NCI-H2081 treated with DMSO at 0.1 percent for 48 hours (cell line): ENCODE data around the gene SLC43A2.

ENCODE experiments used
- DNase-seq: peaks from one replicate; lab custom pipeline; 2025; lab: John Stamatoyannopoulos, UW

SLC43A2 gene

GRCh38 chr17:1623057-1623630 lies 5.5 kb downstream of the SLC43A2 start:
- no peak for DNase-seq

GRCh38 chr17:1621273-1621954 lies 7.2 kb downstream of the SLC43A2 start:
- no peak for DNase-seq

DNA sequence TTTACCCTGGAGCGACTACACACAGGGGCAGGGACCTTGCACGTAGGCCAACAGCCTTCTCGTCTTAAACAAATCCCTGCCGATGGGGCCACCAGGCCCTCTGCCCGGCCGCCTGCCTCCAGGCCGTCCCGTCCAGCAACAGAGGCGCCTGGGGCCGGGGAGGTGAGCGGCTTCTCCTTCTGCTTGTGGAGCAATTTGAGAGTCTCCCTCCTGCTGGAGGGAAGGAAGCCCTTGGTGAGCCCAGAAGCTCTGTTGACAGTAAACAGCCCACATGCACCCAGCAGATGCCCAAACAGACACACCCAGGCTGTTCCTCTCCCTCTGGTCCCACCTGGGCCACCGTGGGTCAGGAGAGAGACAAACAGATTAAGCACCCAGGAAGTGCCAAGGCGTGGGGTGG lies 8.1 kb downstream of the SLC43A2 start:
- no peak for DNase-seq

DNA sequence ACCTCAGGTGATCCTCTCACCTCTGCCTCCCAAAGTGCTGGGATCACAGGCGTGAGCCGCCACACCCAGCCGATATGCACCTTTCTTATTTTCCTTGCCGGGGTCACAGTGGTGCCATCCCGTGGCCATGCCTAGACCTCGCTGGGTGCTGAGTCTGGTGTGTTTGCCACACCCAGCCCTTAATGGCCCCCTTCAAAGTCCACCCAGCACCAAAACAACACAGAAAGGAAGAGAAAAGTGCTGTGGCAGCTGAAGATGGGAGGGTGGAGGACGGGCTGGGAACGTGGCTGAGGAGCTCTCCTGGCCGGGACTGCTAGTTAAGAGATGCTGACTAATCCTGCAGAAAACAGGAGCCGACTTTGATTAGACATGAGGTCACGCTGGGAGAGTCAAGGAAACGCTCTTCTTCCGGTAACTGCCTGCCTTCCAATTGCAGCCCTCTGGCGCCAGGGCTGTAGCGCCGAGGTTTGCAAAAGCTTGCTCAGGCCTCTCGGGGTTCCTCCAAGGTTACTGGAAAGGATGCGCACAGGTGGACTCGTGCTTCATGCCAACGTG lies 10.9 kb downstream of the SLC43A2 start:
- no peak for DNase-seq

DNA sequence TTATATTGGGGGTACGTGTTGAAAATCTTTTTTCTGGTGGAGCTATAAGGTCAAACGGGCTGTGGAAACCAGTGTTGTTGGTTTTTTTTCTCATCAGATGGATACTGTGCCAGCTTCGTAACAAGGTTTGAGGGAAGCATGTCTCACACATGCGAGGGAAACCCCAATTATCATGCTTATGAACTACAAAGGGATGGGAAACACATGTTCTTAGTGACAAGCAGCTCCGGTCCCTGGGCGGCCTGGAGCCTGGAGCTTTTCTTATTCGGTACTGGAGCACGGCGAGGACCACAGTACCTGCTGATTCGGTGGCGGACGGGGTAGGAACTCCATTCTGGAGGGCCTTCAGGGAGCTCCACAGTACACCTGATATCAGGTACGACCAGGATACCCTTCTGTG lies 12.5 kb downstream of the SLC43A2 start:
- no peak for DNase-seq

GRCh38 chr17:1612400-1612799 lies 16.2 kb downstream of the SLC43A2 start:
- DNase-seq: no peak

DNA sequence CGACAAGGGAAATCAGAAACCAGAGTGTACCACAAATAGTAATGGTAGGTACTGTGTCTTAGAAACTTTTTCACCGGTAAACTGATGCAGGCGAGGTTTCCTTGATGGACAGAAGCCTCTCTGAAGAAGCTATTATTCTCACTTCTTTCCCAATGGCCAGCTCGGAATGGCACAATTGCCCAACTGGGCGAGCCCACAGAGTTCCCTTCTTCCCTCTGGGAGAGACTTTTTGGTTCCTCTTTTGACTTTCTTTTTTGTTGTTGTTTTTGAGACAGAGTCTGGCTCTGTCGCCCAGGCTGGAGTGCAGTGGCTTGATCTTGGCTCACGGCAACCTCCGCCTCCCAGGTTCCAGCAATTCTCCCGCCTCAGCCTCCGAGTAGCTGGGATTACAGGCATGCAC lies 16.9 kb downstream of the SLC43A2 start:
- no peak for DNase-seq

DNA sequence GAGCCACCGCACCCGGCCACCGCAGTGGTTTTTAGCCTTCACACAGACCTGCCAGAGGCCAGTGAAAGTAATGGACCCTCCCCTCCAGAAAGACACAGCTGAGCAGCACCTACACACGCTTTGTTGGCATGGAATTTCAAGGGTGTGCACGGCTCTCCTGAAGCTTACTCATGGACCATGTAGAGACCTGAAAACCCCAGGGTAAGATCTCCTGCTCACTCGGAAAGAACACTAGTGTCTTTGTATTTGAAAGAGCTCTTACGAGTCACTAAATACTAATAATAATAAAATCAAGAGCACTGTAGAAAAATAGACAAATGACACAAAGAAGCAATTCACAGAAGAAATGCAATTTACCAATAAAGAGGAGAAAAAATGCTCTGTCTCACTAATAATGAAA lies 20.0 kb downstream of the SLC43A2 start:
- DNase-seq: no peak

GRCh38 chr17:1607971-1608320 lies 20.7 kb downstream of the SLC43A2 start:
- no peak for DNase-seq

- DNase-seq: no peak
These were observed 22.2 kb downstream of the SLC43A2 start for GRCh38 chr17:1606352-1606985.

DNA sequence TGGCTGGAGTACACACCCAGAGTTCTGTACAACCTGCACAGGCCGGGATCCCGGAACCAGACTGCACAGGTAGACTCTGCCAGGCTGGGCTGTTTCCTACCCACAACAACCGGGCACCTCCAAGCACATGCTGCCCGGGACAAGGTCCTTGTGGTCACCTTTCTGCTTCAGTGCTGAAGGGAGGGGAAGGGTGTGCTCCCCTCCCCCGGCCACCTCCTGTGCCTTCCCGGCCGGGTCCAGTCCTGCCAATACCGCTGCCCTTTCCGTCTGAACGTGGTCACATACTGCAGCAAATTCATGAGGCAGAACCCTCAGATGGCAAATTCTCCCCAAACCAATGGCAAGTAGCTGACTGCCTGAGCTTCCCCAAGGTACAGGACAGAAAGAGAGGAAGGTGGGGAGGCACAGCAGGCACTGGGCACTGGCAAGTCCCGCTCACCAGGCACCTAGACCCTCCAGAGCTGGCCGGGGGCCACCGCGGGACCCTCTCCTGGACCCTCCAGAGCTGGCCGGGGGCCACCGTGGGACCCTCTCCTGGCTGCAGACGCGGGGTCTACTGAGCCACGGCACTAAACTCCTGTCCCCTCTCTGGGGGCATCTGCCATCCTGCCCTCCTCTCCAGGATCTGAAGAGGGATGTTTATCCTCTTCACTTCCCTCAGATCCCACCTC lies 22.8 kb downstream of the SLC43A2 start:
- DNase-seq: no peak

GRCh38 chr17:1604831-1605528 lies 23.7 kb downstream of the SLC43A2 start:
- DNase-seq: no peak

DNA sequence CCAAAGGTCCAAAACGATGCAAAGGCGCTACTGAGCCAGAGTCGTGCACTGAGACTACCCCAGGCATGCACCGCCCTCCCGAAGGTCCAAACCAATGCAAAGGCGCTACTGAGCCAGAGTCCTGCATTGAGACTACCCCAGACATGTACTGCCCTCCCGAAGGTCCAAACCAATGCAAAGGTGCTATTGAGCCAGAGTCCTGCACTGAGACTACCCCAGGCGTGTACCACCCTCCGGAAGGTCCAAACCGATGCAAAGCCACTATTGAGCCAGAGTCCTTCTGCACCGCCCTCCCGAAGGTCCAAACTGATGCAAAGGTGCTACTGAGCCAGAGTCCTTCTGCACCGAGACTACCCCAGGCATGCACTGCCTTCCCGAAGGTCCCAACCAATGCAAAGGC lies 27.1 kb downstream of the SLC43A2 start:
- DNase-seq: no peak

GRCh38 chr17:1598399-1599095 lies 30.1 kb downstream of the SLC43A2 start:
- no peak for DNase-seq

DNA sequence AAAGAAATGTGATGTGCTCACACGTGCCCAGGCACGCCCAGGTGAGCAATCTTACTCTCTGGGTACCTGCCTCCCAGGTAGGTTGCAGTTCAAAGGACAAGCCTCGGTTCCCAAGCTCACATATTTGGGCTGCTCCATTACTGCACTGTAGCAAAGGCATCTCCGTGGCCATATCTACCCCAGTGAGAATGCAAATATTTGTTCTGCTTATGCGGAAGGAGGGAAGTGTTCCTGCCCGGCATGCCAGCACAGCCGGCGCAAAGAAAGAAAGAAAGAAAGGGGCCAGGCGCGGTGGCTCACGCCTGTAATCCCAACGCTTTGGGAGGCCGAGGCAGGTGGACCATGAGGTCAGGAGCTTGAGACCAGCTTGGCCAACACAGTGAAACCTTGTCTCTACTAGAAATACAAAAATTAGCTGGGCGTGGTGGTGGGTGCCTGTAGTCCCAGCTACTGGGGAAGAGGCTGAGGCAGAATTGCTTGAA lies 30.7 kb downstream of the SLC43A2 start:
- no peak for DNase-seq

GRCh38 chr17:1593630-1593931 lies 35.1 kb downstream of the SLC43A2 start:
- no peak for DNase-seq

DNA sequence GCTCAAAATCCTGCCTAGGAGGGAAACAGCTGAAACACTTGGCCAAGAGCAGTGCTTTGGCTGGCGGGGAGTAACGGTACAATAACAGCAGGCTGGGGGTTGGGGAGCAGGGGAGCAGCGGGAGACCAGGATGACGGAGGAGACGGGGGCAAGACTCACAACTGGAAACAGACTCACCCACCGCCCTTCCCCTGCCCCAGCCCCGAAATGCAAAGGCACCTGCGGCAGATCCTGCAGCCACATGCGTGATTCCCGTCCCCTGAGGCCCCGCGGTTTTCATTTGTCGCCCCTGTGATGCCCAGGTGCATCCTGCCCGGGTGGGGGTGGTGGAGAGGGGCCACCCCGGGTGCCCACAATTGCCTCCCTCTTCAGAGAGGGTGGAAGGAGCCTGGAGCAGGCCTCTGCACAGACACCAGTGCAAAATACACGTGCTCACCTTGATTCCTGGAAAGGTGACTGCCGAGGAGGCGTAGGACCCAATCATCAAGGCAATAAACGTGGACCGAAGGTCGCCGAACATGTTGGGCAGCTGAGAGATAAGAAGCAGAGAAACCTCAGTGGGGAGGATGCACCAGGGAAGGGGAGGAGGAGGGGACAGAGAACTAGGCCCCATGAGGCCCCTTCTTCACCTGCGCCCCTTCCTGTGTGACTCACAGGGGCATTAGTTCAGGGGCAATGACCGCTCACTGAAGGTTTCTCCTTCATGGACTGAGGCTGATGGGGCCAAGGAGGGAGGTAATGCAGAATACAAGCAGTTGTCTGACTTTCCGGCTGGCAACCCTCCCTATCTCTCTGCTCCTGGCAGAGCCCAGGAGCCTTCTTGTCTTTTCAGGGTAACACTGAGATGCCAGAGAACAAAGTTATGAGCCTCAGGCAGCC lies 35.6 kb downstream of the SLC43A2 start:
- DNase-seq: no peak

DNA sequence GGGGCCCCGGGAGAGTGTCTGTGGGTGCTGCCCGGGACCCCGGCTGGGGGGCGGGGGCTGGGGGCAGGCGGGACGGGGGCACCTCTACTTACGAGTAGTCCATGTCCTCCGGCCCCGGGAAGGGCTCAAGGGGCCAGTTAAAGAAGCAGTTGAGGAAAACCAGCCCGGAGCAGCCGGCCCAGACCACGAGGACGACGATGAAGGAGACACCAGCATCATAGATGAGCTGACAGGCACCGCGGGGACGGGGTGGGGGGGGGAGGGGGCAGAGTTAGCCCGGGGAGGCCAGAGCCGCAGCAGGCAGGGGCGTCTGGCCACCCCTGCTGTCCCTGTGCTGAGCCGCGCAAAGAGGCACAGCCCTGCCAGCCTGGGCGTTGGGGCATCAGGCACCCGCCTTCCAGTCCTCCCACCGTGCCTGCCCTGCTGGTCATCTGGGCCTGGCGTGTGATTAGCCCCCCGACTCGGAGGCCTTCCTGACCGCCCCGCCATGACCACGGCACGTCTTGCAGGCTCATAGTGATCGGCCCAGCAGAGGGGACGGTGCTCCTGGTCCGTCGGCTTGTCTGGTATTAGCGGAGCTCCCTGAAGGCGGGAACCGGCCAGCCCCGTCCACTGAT lies 37.1 kb downstream of the SLC43A2 start:
- no peak for DNase-seq

DNA sequence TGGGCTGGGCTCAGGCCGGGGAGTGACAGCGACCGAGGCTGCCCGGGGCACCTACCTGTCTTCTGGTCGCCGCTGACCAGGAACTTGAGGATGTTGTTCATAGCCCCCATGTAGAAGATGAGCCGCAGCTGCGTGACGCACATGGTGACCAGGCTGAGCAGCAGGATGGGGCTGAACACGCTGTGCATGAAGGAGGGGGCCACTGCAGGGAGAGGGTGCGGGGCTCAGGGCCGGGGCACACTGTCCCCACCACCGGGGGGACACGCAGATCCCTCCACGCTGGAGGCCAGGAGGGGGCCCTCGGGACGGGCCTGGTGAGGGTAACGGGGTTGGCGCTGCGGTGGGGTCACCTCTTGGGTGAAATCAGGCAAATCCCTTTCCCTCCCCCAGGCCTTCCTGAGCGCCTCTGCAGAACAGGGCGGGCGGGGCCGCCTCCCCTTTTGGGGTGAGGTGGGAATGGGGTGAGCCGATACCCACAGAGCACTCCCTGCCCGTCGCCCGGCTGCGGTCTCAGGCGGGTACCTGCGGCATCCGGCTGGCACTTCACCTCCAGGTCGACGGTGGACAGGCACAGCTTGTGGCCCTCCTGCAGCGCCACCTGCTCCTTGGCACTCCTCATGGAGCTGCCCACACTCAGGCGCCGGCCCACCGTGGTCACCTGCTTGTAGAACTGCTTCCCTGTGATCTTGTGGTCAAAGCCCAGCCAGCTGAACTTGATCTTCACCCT lies 37.7 kb downstream of the SLC43A2 start:
- DNase-seq: no peak
